ENCODE data around the gene CNTFR. TPM values are rescaled to one million over a fixed set of nuclear protein-coding genes. Genes with fewer than 3 reads are reported as not detected.

The CNTFR gene
- total RNA-seq = not detected in 2 replicates

DNA sequence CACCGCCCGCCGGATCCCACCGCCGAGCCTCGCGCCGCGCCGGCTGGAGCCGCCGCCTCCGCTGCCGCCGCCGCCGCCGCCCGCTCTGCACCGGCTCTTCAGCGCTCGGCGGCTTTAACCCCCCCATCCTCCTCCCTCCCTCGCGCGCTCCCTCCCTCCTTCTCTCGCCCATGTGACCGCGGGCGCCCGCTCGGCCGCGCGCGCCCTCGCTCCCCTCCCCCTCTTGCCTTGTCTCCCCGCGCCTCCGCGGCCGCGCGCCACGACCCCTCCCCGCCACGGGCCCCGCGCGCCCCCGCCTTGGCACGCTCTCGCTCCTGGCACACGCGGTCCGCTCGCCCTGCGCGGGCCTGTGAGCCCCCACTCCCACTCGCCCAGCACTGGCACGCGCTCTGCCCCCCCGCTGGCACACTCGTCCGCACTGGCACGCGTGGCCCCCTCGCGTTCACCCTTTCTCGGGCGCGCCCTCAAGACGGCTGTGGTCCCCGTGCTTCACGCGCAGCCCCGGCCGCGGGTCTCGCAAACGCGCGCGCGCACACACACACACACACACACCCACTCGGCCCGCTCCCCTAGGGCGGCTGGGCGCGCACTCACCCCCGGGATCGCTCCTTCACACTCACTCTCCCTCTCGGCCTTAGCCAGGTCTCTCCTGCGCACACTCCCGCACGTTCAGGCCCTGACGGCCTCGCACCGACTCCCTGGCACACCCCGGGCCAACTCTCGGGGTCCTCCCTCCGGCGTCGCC lies at the start of gene CNTFR:
CNTFR (minus strand) TSS at position 89 of the 745 bp plus-strand sequence. CDS start 20,743 bp downstream, outside the sequence.

GRCh38 chr9:34637356-34638137 lies 48.0 kb upstream of the CNTFR start, which contains the start of gene SIGMAR1:
SIGMAR1 (minus strand) TSS chr9:34637787; CDS start chr9:34637697, 90 bp downstream.

GRCh38 chr9:34628656-34629490 lies 39.3 kb upstream of the CNTFR start, which contains the start of gene ARID3C:
ARID3C (minus strand) TSS chr9:34629066; CDS start chr9:34628014, 1,052 bp downstream.

GRCh38 chr9:34620061-34620994 lies 30.8 kb upstream of the CNTFR start, which contains the start of gene DCTN3:
DCTN3 (minus strand) TSS chr9:34620495; CDS start chr9:34620464, 31 bp downstream.

DNA sequence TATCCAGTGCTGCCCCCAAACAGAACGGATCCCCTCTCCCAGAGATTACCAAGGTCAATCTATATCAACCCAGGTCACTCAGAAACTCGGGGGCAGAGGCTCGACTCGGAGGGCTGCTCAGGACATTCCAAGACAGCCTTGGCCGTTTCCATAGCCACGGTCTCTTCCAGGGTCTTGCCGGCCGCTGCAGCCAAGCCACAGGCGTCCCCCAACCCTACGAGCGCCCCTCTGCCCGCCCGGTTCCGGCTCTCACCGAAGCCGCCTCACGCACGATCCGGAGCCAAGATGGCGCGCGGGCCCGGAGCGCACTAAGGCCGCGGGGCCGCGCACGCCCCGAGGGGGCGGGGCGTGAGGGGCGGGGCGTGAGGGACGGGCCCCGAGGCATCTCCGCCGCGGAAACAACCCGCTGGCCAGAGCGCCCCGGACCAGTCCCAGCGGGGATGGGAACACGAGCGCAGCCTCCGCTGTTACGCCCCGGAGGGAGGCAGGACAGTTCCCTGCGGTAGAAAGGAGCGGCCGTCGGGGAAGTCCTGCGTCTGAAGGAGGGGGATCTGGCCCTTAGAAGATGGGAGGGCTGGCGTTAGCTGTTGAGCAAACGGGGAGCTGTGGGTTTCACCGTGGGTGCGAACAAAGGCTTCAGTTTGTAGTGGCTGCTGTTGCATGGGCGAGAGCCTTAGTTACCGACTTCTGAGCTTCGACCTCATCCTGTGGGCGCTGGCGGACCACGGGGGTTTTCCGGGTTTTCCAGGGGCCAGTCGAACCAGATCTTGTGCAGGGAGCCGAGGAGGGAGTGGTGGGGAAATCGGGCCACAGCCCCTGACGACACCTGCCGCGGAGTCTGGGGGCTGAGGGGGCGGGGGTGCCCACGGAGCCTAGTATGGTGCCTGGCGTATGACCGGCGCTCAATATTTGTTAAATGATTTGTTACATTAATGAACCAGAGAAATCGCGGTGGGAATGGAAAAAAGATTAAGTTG lies 22.6 kb upstream of the CNTFR start, which contains the start of gene RPP25L:
RPP25L (minus strand) TSS at position 287 of the 977 bp plus-strand sequence. CDS start 801 bp downstream, outside the sequence.

DNA sequence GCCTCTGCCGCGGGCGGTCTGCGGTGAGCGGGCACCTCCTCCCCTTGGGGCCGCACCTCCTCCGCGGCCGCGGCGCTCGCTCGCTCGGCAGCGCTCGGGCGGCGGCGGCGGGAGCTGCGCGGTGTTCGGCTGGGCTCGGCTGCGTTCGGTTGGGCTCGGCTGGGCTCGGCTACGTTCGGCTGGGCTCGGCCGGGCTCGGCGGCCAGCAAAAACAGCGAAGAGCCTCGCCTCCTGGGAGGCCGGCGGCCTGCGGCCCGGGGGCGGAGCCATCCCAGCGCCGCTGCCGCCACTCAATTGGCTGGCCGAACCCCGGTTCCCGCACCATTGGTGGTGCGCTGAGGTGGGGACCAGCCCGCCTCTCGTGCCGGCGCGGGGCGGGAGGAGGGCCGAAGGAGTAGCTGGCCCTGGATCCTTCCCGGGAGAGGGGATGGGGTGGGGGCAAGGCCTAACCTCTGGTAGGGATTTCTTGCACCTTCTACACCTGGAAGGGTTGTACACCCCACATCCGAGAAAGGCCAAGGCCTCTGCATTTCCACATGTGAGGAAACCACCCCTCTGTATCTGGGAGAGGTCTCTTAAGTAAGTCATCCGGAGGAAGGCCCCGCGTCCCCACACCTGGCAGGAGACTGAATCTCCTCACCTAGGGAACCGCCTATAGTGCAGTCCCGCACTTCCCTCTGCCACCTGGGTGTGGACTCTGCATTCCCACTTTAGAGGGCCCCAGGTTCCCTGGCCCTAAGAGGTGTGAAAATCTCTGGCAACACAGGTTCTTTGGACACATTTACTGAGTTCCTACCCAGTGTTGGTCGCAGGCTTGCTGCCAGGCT lies 66.3 kb downstream of the CNTFR start, which contains the start of gene ENHO:
ENHO (minus strand) TSS at position 20 of the 827 bp plus-strand sequence. CDS start 1,295 bp downstream, outside the sequence.

Other genes with a start within 250 kb of the CNTFR start
- gene MYORG, start 212.8 kb downstream of the CNTFR start, total RNA-seq = 2.7 and 14.1 TPM in 2 replicates
- gene FAM219A, start 131.2 kb downstream of the CNTFR start, total RNA-seq = 4.4 and 10.0 TPM in 2 replicates
- gene DNAI1, start 130.9 kb downstream of the CNTFR start, total RNA-seq = not detected in 2 replicates
- not detected in 2 replicates for gene ENHO, start 66.7 kb downstream of the CNTFR start, total RNA-seq
- gene RPP25L, start 22.4 kb upstream of the CNTFR start, total RNA-seq = 18.0 and 56.4 TPM in 2 replicates
- gene DCTN3, start 30.8 kb upstream of the CNTFR start, total RNA-seq = 56.2 and 57.4 TPM in 2 replicates
- gene ARID3C, start 39.3 kb upstream of the CNTFR start, total RNA-seq = 0.34 and 0.50 TPM in 2 replicates
- gene SIGMAR1, start 48.1 kb upstream of the CNTFR start, total RNA-seq = 64.6 and 84.9 TPM in 2 replicates
- gene GALT, start 57.0 kb upstream of the CNTFR start, total RNA-seq = 12.3 and 25.3 TPM in 2 replicates
- 0.68 and 2.3 TPM in 2 replicates for gene IL11RA, start 62.5 kb upstream of the CNTFR start, total RNA-seq
- gene CCL27, start 72.9 kb upstream of the CNTFR start, total RNA-seq = 0.21 and 0.34 TPM in 2 replicates
- gene CCL19, start 101.6 kb upstream of the CNTFR start, total RNA-seq = not detected in 2 replicates
- gene CCL21, start 120.4 kb upstream of the CNTFR start, total RNA-seq = not detected in 2 replicates

All from nasal cavity respiratory epithelium epithelial cell of viscerocranial mucosa (primary cell).